ENCODE data around the gene COBLL1. TPM values are rescaled to one million over a fixed set of nuclear protein-coding genes. Genes with fewer than 3 reads are reported as not detected.
A peak's percentile ranks its signal among the peaks of the same experiment; 100 is the strongest.
"Not testable (repeated sequence)": the region's sequence is repeated elsewhere in the genome, so short reads cannot be mapped to it uniquely, and the experiment has no call there.

COBLL1 gene
- polyA plus RNA-seq, 5 donors, result 14.6 to 26.4 (median 22.3) TPM

GRCh38 chr2:164859906-164860693 lies 18.5 kb upstream of the COBLL1 start:
- not testable (repeated sequence) for DNase-seq

- DNase-seq, result no peak
These were observed 17.7 kb upstream of the COBLL1 start for GRCh38 chr2:164859251-164859818.

- DNase-seq, result no peak
These were observed 10.5 kb upstream of the COBLL1 start for GRCh38 chr2:164852086-164852485.

- no peak for DNase-seq
These were observed 8.6 kb upstream of the COBLL1 start for GRCh38 chr2:164850235-164850634.

- no peak for DNase-seq
These were observed 7.9 kb upstream of the COBLL1 start for GRCh38 chr2:164849506-164849905.

GRCh38 chr2:164847981-164848741 lies 6.5 kb upstream of the COBLL1 start:
- DNase-seq, result peak; percentile 54 to 64

- no peak for DNase-seq
These were observed 5.7 kb upstream of the COBLL1 start for GRCh38 chr2:164847291-164847690.

GRCh38 chr2:164846276-164846675 lies 4.7 kb upstream of the COBLL1 start:
- no peak for DNase-seq

GRCh38 chr2:164843346-164843911 lies 1.8 kb upstream of the COBLL1 start:
- no peak for DNase-seq

GRCh38 chr2:164842624-164842966 lies 972 bp upstream of the COBLL1 start:
- DNase-seq, result no peak

- peak; percentile 51 to 62 for DNase-seq
These were observed 499 bp downstream of the COBLL1 start for GRCh38 chr2:164840930-164841718.

- DNase-seq, result peak; percentile 35 to 36
These were observed 1.1 kb downstream of the COBLL1 start for GRCh38 chr2:164840458-164840929.

GRCh38 chr2:164839914-164840457 lies 1.6 kb downstream of the COBLL1 start:
- DNase-seq, result peak in 1 of 2 donors; percentile 19

GRCh38 chr2:164837807-164838206 lies 3.8 kb downstream of the COBLL1 start:
- no peak for DNase-seq

GRCh38 chr2:164836907-164837306 lies 4.7 kb downstream of the COBLL1 start:
- no peak for DNase-seq

- no peak for DNase-seq
These were observed 6.3 kb downstream of the COBLL1 start for GRCh38 chr2:164835302-164835701.

- no peak for DNase-seq
These were observed 9.7 kb downstream of the COBLL1 start for GRCh38 chr2:164831887-164832286.

GRCh38 chr2:164831180-164831579 lies 10.4 kb downstream of the COBLL1 start:
- no peak for DNase-seq

GRCh38 chr2:164826293-164827243 lies 15.1 kb downstream of the COBLL1 start:
- peak; percentile 36 to 42 for DNase-seq

- DNase-seq, result no peak
These were observed 16.8 kb downstream of the COBLL1 start for GRCh38 chr2:164824872-164825271.

Data from right lung (tissue), 5 donors.